H1 (cell line): ENCODE results near the gene MFNG. TPM values are rescaled to one million over a fixed set of nuclear protein-coding genes. Genes with fewer than 3 reads are reported as not detected.

Experiments
- CTCF ChIA-PET: fragments of 300-600 bp; sonication (Branson Sonifier 250); formaldehyde crosslinking; loops from one replicate; lab custom pipeline; 2021; ENCODE audit not compliant: partially characterized antibody; lab: Charles Lee
- POLR2A ChIA-PET: fragments of 300-600 bp; sonication (Branson Sonifier 250); formaldehyde crosslinking; loops from one replicate; lab custom pipeline; 2021; ENCODE audit warnings: inconsistent platforms; ENCODE audit not compliant: partially characterized antibody; lab: Charles Lee
- DNase-seq, 2 experiments: peaks; one replicate each; pipeline versions ENCODE4 v3.0.0 to v3.0.0-alpha.2; 2010 to 2022; ENCODE audit warnings: low spot score in 2 of 2, low read depth in 1 of 2, mixed read lengths in 1 of 2
- FAIRE-seq: peaks from 2 replicates; lab custom pipeline; 2011; peaks lifted over from hg19 to GRCh38; lab: Jason Lieb, UNC
- H2AFZ ChIP-seq: 2 replicates; pipeline ENCODE4 v1.8.1; 2012; ENCODE audit warnings: low read length, inconsistent platforms
- H2AK5ac ChIP-seq: 2 replicates; pipeline ENCODE4 v1.6.1; 2013; ENCODE audit warnings: low read depth, low read length
- H2BK120ac ChIP-seq: replicated peaks from 2 replicates; pipeline ENCODE3; 2013; ENCODE audit warnings: low read depth, low read length, inconsistent platforms
- H2BK12ac ChIP-seq: 2 replicates; pipeline ENCODE4 v1.6.1; 2013; ENCODE audit warnings: low read depth, low read length
- H2BK15ac ChIP-seq: 2 replicates; pipeline ENCODE4 v1.6.1; 2013; ENCODE audit warnings: low read length
- H2BK20ac ChIP-seq: 2 replicates; pipeline ENCODE4 v1.6.1; 2013; ENCODE audit warnings: low read length
- H2BK5ac ChIP-seq: 2 replicates; pipeline ENCODE4 v1.6.1; 2013; ENCODE audit warnings: low read depth, low read length
- H3K14ac ChIP-seq: 2 replicates; pipeline ENCODE4 v1.6.1; 2013; ENCODE audit warnings: inconsistent platforms; ENCODE audit not compliant: insufficient read length
- H3K18ac ChIP-seq: 2 replicates; pipeline ENCODE4 v1.6.1; 2013; ENCODE audit warnings: low read length; ENCODE audit errors: extremely low read depth
- H3K23ac ChIP-seq: 2 replicates; pipeline ENCODE4 v1.6.1; 2013; ENCODE audit warnings: inconsistent platforms; ENCODE audit not compliant: insufficient read length
- H3K23me2 ChIP-seq: 2 replicates; pipeline ENCODE4 v1.6.1; 2013; ENCODE audit warnings: low read depth, low read length
- H3K27ac ChIP-seq: 2 replicates; pipeline ENCODE4 v1.6.1; 2011; ENCODE audit warnings: low read depth, low read length, inconsistent platforms
- H3K27me3 ChIP-seq, 4 experiments: replicated peaks in 1 of 4; 1 replicate in 1 of 4; 2 replicates in 3 of 4; pipeline versions ENCODE4 v1.6.1 to v1.8.1; 2011 to 2013; ENCODE audit warnings: low read length in 3 of 4, mild to moderate bottlenecking in 3 of 4, inconsistent platforms in 2 of 4, mixed read lengths in 2 of 4, moderate library complexity in 1 of 4; ENCODE audit not compliant: control insufficient read depth in 3 of 4, insufficient read depth in 3 of 4; ENCODE audit errors: extremely low read depth in 1 of 4
- H3K36me3 ChIP-seq, 4 experiments: 2 replicates each; pipeline versions ENCODE4 v1.6.1 to v1.8.1; 2011 to 2013; ENCODE audit warnings: mild to moderate bottlenecking in 4 of 4, low read length in 3 of 4, moderate library complexity in 2 of 4, control low read depth in 1 of 4, inconsistent platforms in 1 of 4; ENCODE audit not compliant: insufficient read depth in 4 of 4, control insufficient read depth in 2 of 4
- H3K4ac ChIP-seq: replicated peaks from 2 replicates; pipeline ENCODE3; 2013; ENCODE audit warnings: low read length, low read depth, mixed read lengths, inconsistent platforms; ENCODE audit not compliant: insufficient read length
- H3K4me1 ChIP-seq, 4 experiments: replicated peaks in 1 of 4; 1 replicate in 1 of 4; 2 replicates in 3 of 4; pipeline versions ENCODE4 v1.6.1 to v1.8.1; 2011 to 2013; ENCODE audit warnings: low read length in 3 of 4, inconsistent platforms in 2 of 4, mixed read lengths in 1 of 4; ENCODE audit not compliant: insufficient read depth in 4 of 4, control insufficient read depth in 3 of 4
- H3K4me2 ChIP-seq, 2 experiments: 2 replicates each; pipeline versions ENCODE4 v1.6.1 to v1.8.1; 2011 to 2013; ENCODE audit warnings: low read depth in 2 of 2, low read length in 2 of 2, control low read depth in 1 of 2, inconsistent platforms in 1 of 2, mild to moderate bottlenecking in 1 of 2; ENCODE audit not compliant: insufficient read depth in 1 of 2
- H3K4me3 ChIP-seq, 4 experiments: fragments of 200-600, 300-600 bp in 1 of 4; sonication (generic), shearing (Covaris generic), sonication (Bioruptor Twin) in 1 of 4; 2 replicates each; pipeline versions ENCODE4 v1.5.1 to v1.8.1; 2011 to 2016; ENCODE audit warnings: low read length in 4 of 4, low read depth in 3 of 4, control low read depth in 2 of 4, inconsistent platforms in 2 of 4, mild to moderate bottlenecking in 2 of 4, mixed read lengths in 1 of 4, moderate library complexity in 1 of 4; ENCODE audit not compliant: insufficient read depth in 2 of 4; ENCODE audit errors: extremely low read depth in 1 of 4
- H3K56ac ChIP-seq: replicated peaks from 2 replicates; pipeline ENCODE3; 2013; ENCODE audit warnings: low read depth, mild to moderate bottlenecking, mixed read lengths, low read length, inconsistent platforms; ENCODE audit not compliant: insufficient read length
- H3K79me1 ChIP-seq: 2 replicates; pipeline ENCODE4 v1.6.1; 2013; ENCODE audit warnings: low read depth, low read length, control low read depth
- H3K79me2 ChIP-seq, 2 experiments: 2 replicates each; pipeline versions ENCODE4 v1.6.1 to v1.8.1; 2012 to 2013; ENCODE audit warnings: low read length in 2 of 2, mild to moderate bottlenecking in 2 of 2, inconsistent platforms in 1 of 2; ENCODE audit not compliant: insufficient read depth in 2 of 2, control insufficient read depth in 1 of 2
- H3K9ac ChIP-seq, 4 experiments: replicated peaks in 1 of 4; 1 replicate in 1 of 4; 2 replicates in 3 of 4; pipeline versions ENCODE4 v1.6.1 to v1.8.1; 2011 to 2013; ENCODE audit warnings: low read depth in 3 of 4, low read length in 3 of 4, control low read depth in 2 of 4, mild to moderate bottlenecking in 2 of 4, moderate library complexity in 2 of 4, inconsistent platforms in 1 of 4; ENCODE audit errors: extremely low read depth in 1 of 4
- H3K9me3 ChIP-seq, 2 experiments: 2 replicates each; pipeline versions ENCODE4 v1.6.1 to v1.8.1; 2012 to 2013; ENCODE audit warnings: mild to moderate bottlenecking in 2 of 2, moderate library complexity in 2 of 2, control low read depth in 1 of 2, inconsistent platforms in 1 of 2, low read depth in 1 of 2, low read length in 1 of 2, mixed read lengths in 1 of 2; ENCODE audit not compliant: insufficient read depth in 2 of 2
- H4K20me1 ChIP-seq, 2 experiments: replicated peaks in 1 of 2; 2 replicates each; pipeline versions ENCODE3 to v1.8.1; 2011 to 2013; ENCODE audit warnings: inconsistent platforms in 2 of 2, low read length in 2 of 2, mild to moderate bottlenecking in 1 of 2; ENCODE audit not compliant: insufficient read depth in 2 of 2, control insufficient read depth in 1 of 2
- H4K5ac ChIP-seq: 2 replicates; pipeline ENCODE4 v1.6.1; 2013; ENCODE audit warnings: low read length, low read depth, mixed read lengths, inconsistent platforms; ENCODE audit not compliant: insufficient read length
- H4K8ac ChIP-seq: 2 replicates; pipeline ENCODE4 v1.8.0; 2013; ENCODE audit warnings: mild to moderate bottlenecking, moderate library complexity, low read length, inconsistent platforms; ENCODE audit not compliant: insufficient read depth; ENCODE audit errors: extremely low read depth
- H4K91ac ChIP-seq: replicated peaks from 2 replicates; pipeline ENCODE3; 2013; ENCODE audit warnings: low read length, mixed read lengths, inconsistent platforms; ENCODE audit not compliant: insufficient read length
- CHD1 ChIP-seq: IDR thresholded peaks from 2 replicates; pipeline ENCODE4 v1.6.1; 2012; ENCODE audit warnings: low read depth, low read length, improper control_type of control experiment
- GTF2F1 ChIP-seq: IDR thresholded peaks from 2 replicates; pipeline ENCODE4 v1.6.1; 2012; ENCODE audit warnings: low read depth, low read length, improper control_type of control experiment, borderline replicate concordance
- JUND ChIP-seq: IDR thresholded peaks from 2 replicates; pipeline ENCODE4 v1.6.1; 2011; ENCODE audit warnings: mild to moderate bottlenecking, improper control_type of control experiment, low read length
- WGBS, 2 experiments: shearing (Covaris generic) in 1 of 2; methylation state at CpG; one replicate each; pipeline versions ENCODE4 v1.1.6 to v1.1.7; 2013 to 2015; ENCODE audit warnings: low lambda C conversion rate in 2 of 2, mixed read lengths in 2 of 2, inconsistent platforms in 1 of 2, low coverage in 1 of 2, missing lambda C conversion rate in 1 of 2; ENCODE audit not compliant: insufficient replicate concordance in 2 of 2, insufficient coverage in 1 of 2, insufficient read length in 1 of 2; ENCODE audit errors: extremely low coverage in 1 of 2, missing lambda C conversion rate in 1 of 2; 5-methylcytosine and 5-hydroxymethylcytosine counted together
- polyA plus RNA-seq, 7 experiments: library from polyadenylated mRNA; depleted of rRNA in 3 of 7; stranded (reverse) in 5 of 7; unstranded in 2 of 7; fragments of >200 nt in 5 of 7; fragments of 200-250 nt in 2 of 7; gene quantifications; 1 replicate in 5 of 7; 2 replicates in 1 of 7; 4 replicates in 1 of 7; pipeline versions ENCODE4 v1.2.1 to v1.2.3, GENCODE V29; 2011 to 2013; ENCODE audit warnings: missing spikeins in 2 of 7, mixed read lengths in 2 of 7
- total RNA-seq: library from RNA; stranded (reverse); fragmentation: NEBNext Ultra II Directional; extraction: Animal tissue kit (Norgen Biotek cat#: 25700); gene quantifications from 2 replicates; pipeline ENCODE4 v1.2.1, GENCODE V29; 2021

MFNG gene
- total and polyA plus RNA-seq, 2 of the 8 experiments (the other 6 are each of a cell fraction or from before 2014, with no cell fraction given): 1.7 to 5.5 TPM

GRCh38 chr22:37491106-37491505, 4.9 kb upstream of the MFNG start:
- H3K18ac ChIP-seq: no peak overlapping the region
- TF ChIP-seq CHD1: no peak
- no peak for TF ChIP-seq JUND
- no peak for TF ChIP-seq GTF2F1
- DNase-seq (no peak), FAIRE-seq (no peak)
- H2AK5ac ChIP-seq: peak overlapping the region; percentile 24; the same call in 1 of the 2 replicates
- H3K27me3 ChIP-seq: no peaks in the 10 kb centered on the region
- H3K4me1 ChIP-seq: peaks cover 0 to 24% (median 16%) of the 10 kb centered on the region in 4 experiments; a peak in 6 of 7 replicates
- H2AFZ ChIP-seq: no peak overlapping the region
- no peak overlapping the region for H3K27ac ChIP-seq
- ChIA-PET CTCF (interaction anchor here (0.6 to 21.5 kb wide), 7 partner anchors 8 to 916 kb away, joined by 3 to 312 read pairs (median 4); no protein-coding TSS in a partner anchor), POLR2A (interaction anchor here (0.5 kb wide), 1 partner anchor 816 kb away, joined by 3 read pairs; no protein-coding TSS in a partner anchor)
- peak overlapping the region; percentile 44; the same call in 1 of the 2 replicates for H2BK5ac ChIP-seq
- H2BK20ac ChIP-seq: no peak overlapping the region
- no peaks in the 10 kb centered on the region for H3K79me2 ChIP-seq
- no peak overlapping the region for H3K14ac ChIP-seq
- H3K4me2 ChIP-seq: no peak overlapping the region
- H3K4me3 ChIP-seq: no peak overlapping the region
- 80% methylated on average over 16 of the region's 16 CpGs; no CpG with 5 or more reads in 1 of the 2 experiments for WGBS, 2 experiments
- H3K4ac ChIP-seq: no peak overlapping the region
- no peaks in the 10 kb centered on the region for H3K79me1 ChIP-seq
- no peak overlapping the region for H2BK120ac ChIP-seq
- H3K56ac ChIP-seq: no peak overlapping the region
- H3K9me3 ChIP-seq: no peaks in the 10 kb centered on the region
- H2BK12ac ChIP-seq: no peak overlapping the region
- no peak overlapping the region; the same call in 1 of the 2 replicates for H4K8ac ChIP-seq
- no peaks in the 10 kb centered on the region for H3K36me3 ChIP-seq
- no peaks in the 10 kb centered on the region for H3K23me2 ChIP-seq
- H4K5ac ChIP-seq: no peak overlapping the region
- H4K20me1 ChIP-seq: no peaks in the 10 kb centered on the region
- no peak overlapping the region for H2BK15ac ChIP-seq
- no peak overlapping the region for H3K9ac ChIP-seq
- H4K91ac ChIP-seq: no peak overlapping the region
- no peak overlapping the region for H3K23ac ChIP-seq
